ENCODE measurements around the gene STX8.
"Not testable (repeated sequence)": the region's sequence is repeated elsewhere in the genome, so short reads cannot be mapped to it uniquely, and the experiment has no call there.

The STX8 gene

GRCh38 chr17:9575381-9576101 is at the start of gene STX8:
TSS of gene STX8 (minus strand) at chr17:9575820. CDS start at chr17:9575808, 12 bp downstream.
- TF ChIP-seq CTCF (IDR thresholded peaks at IDR 0.05; ENCODE audit: control insufficient read depth, extremely low read depth, insufficient read depth): no peak
- H3K4me3 ChIP-seq (ENCODE audit: low read depth, low read length): peak within 1 kb of the TSS; percentile 76
- peak; percentile 65 for DNase-seq (ENCODE audit: low read depth)

- no peak for TF ChIP-seq CTCF (IDR thresholded peaks at IDR 0.05; ENCODE audit: control insufficient read depth, extremely low read depth, insufficient read depth)
- no peak overlapping the region for H3K4me3 ChIP-seq (ENCODE audit: low read depth, low read length)
- no peak for DNase-seq (ENCODE audit: low read depth)
Observed at GRCh38 chr17:9622961-9623360, 47.3 kb upstream of the STX8 start.

- H3K4me3 ChIP-seq (ENCODE audit: low read depth, low read length): no peak overlapping the region
- no peak for DNase-seq (ENCODE audit: low read depth)
- TF ChIP-seq CTCF (IDR thresholded peaks at IDR 0.05; ENCODE audit: control insufficient read depth, extremely low read depth, insufficient read depth): no peak
Observed at GRCh38 chr17:9615486-9615885, 39.9 kb upstream of the STX8 start.

- DNase-seq (ENCODE audit: low read depth): no peak
- no peak for TF ChIP-seq CTCF (IDR thresholded peaks at IDR 0.05; ENCODE audit: control insufficient read depth, extremely low read depth, insufficient read depth)
- no peak overlapping the region for H3K4me3 ChIP-seq (ENCODE audit: low read depth, low read length)
Observed at GRCh38 chr17:9612006-9612405, 36.4 kb upstream of the STX8 start.

- DNase-seq (ENCODE audit: low read depth): no peak
- H3K4me3 ChIP-seq (ENCODE audit: low read depth, low read length): no peak overlapping the region
- TF ChIP-seq CTCF (IDR thresholded peaks at IDR 0.05; ENCODE audit: control insufficient read depth, extremely low read depth, insufficient read depth): no peak
Observed at GRCh38 chr17:9611557-9611956, 35.9 kb upstream of the STX8 start.

GRCh38 chr17:9607058-9607457 is 31.4 kb upstream of the STX8 start:
- not testable (repeated sequence) for DNase-seq (ENCODE audit: low read depth)

GRCh38 chr17:9606453-9606852 is 30.8 kb upstream of the STX8 start:
- no peak overlapping the region for H3K4me3 ChIP-seq (ENCODE audit: low read depth, low read length)
- DNase-seq (ENCODE audit: low read depth): no peak
- TF ChIP-seq CTCF (IDR thresholded peaks at IDR 0.05; ENCODE audit: control insufficient read depth, extremely low read depth, insufficient read depth): no peak

More at GRCh38 chr17:9607058-9607457, 31.4 kb upstream of the STX8 start:
- H3K4me3 ChIP-seq (ENCODE audit: low read depth, low read length): not testable (repeated sequence)

GRCh38 chr17:9604583-9604982 is 29.0 kb upstream of the STX8 start:
- not testable (repeated sequence) for DNase-seq (ENCODE audit: low read depth); H3K4me3 ChIP-seq (ENCODE audit: low read depth, low read length)

Data from LNCaP clone FGC (cell line).